ENCODE data around the gene NUDCD2. TPM values are rescaled to one million over a fixed set of nuclear protein-coding genes. Genes with fewer than 3 reads are reported as not detected.
A peak's percentile ranks its signal among the peaks of the same experiment; 100 is the strongest.

The NUDCD2 gene
- total RNA-seq, 1 experiment from 2014 or later = 56.8 TPM

- TF ChIP-seq YY1 (IDR thresholded peaks at IDR 0.05; ENCODE audit: extremely low read depth, insufficient replicate concordance, low read depth, low read length) (peak; percentile 38), FOSL1 (IDR thresholded peaks at IDR 0.05; ENCODE audit: low read depth) (no peak), JUND (IDR thresholded peaks at IDR 0.05) (no peak), EZH2phosphoT487 (IDR thresholded peaks at IDR 0.05; ENCODE audit: borderline replicate concordance) (no peak)
These were observed 45.6 kb upstream of the NUDCD2 start, which contains the start of gene MAT2B (continued) for GRCh38 chr5:163505368-163506094.

GRCh38 chr5:163505049-163505367 is 45.1 kb upstream of the NUDCD2 start:
- H3K9me2 ChIP-seq (ENCODE audit: insufficient read depth) = no peaks in the 10 kb centered on the region
- TF ChIP-seq CBX3 (IDR thresholded peaks at IDR 0.05; ENCODE audit: low read depth) = no peak
- TF ChIP-seq SRF (IDR thresholded peaks at IDR 0.05; ENCODE audit: low read depth) = 0 out of 2 replicates have a peak, but pooled peaks have one; percentile 17
- peaks cover 44% of the 10 kb centered on the region for H3K79me2 ChIP-seq (ENCODE audit: insufficient read depth, low read length)
- H4K20me1 ChIP-seq (ENCODE audit: insufficient read depth) = no peaks in the 10 kb centered on the region
- H3K9me3 ChIP-seq (ENCODE audit: control insufficient read depth in 1 of 2, insufficient read depth in 1 of 2, low read depth in 1 of 2, low read length in 2 of 2) = no peaks in the 10 kb centered on the region
- ChIA-PET RAD21 (ENCODE audit: low non-redundant PET in 1 of 2, low total read pairs in 2 of 2, uncharacterized antibody in 2 of 2, unreplicated experiment in 2 of 2) (no interaction called here), POLR2A (interaction anchor here (1.0 to 1.8 kb wide), 2 partner anchors 44 to 51 kb away, joined by 4 to 5 read pairs; partner anchors contain the start of gene HMMR), CTCF (interaction anchor here (1.2 kb wide), 1 partner anchor 45 kb away, joined by 3 read pairs; the partner anchor contains the start of genes HMMR and NUDCD2)
- peak overlapping the region; percentile 61 to 76 for H3K4me3 ChIP-seq (replicated peaks in 1 of 2; ENCODE audit: low read depth in 1 of 2, low read length in 2 of 2)
- peak overlapping the region; percentile 29 for H2AFZ ChIP-seq (ENCODE audit: low read depth, low read length, poor library complexity, severe bottlenecking)
- peak; percentile 35 for ATAC-seq
- no peak for DNase-seq (ENCODE audit: low read depth, low spot score)
- peaks cover 6 to 27% of the 10 kb centered on the region in 2 experiments; a peak in 3 of 4 replicates for H3K4me1 ChIP-seq (ENCODE audit: control insufficient read depth in 1 of 2, insufficient read depth in 2 of 2, low read length in 2 of 2)
- H3K36me3 ChIP-seq (ENCODE audit: control insufficient read depth in 1 of 2, insufficient read depth in 2 of 2, low read length in 2 of 2) = 0 out of 4 replicates have a peak, but pooled peaks cover 0 to 2% of the 10 kb centered on the region in 2 experiments
- intact Hi-C loops (cut with micrococcal nuclease) = loop anchor here (2.0 kb wide), 1 partner anchor 44 kb away; the partner anchor contains the start of genes HMMR and NUDCD2
- H3K4me2 ChIP-seq (ENCODE audit: low read length) = peak overlapping the region; percentile 75
- H3K27me3 ChIP-seq (ENCODE audit: insufficient read depth, low read length) = no peaks in the 10 kb centered on the region
- peak overlapping the region; percentile 71 for H3K27ac ChIP-seq (ENCODE audit: low read depth, low read length)
- BruUV-seq (replicated peaks) = TSS peak; percentile 94
- H3K9ac ChIP-seq (ENCODE audit: low read length) = peak overlapping the region; percentile 65

Measured in HCT116 (cell line).